G401.6 (cell line): ENCODE measurements around the gene NIPSNAP2.
"Not testable (repeated sequence)": the region's sequence is repeated elsewhere in the genome, so short reads cannot be mapped to it uniquely, and the experiment has no call there.

Experiments used
- FAIRE-seq: peaks from 2 replicates; lab custom pipeline; 2012; peaks lifted over from hg19 to GRCh38; lab: Jason Lieb, UNC

The NIPSNAP2 gene

DNA sequence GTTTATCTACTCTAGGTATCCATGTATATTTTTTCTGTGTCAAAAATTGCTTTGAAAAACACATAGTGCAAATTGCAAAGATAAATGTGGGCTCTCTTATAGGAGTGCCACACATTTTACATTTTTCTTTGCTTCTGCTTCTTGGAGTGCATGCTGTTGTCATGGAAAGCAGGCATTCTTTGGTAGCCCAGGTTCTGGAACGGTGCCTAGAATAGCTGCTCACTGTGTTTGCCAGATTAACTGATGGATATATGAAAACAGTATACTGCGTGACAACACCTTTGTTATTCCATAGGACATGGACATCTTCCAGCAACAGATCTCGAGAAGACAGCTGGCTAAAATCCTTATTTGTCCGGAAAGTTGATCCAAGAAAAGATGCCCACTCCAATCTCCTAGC, 13.4 kb downstream of the NIPSNAP2 start:
- FAIRE-seq = no peak

DNA sequence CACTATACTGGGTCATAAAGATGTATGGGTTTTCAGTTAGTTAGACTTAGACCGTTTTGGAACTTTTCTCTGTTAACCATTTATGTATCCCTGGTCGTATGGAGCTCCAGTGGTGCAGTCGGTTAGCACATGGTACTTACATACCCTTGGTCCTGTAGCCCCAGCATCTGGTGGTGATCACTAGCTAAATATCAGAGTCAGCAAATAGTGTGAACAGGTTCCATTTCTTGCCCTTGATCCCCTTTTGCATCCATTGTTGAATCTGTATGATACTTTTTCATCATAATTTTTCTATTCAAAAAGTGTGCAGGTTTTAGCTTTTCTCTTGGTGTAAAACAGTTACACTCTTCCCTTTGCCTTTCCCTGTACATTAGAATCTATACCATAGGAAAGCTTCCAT, 15.9 kb downstream of the NIPSNAP2 start:
- no peak for FAIRE-seq

DNA sequence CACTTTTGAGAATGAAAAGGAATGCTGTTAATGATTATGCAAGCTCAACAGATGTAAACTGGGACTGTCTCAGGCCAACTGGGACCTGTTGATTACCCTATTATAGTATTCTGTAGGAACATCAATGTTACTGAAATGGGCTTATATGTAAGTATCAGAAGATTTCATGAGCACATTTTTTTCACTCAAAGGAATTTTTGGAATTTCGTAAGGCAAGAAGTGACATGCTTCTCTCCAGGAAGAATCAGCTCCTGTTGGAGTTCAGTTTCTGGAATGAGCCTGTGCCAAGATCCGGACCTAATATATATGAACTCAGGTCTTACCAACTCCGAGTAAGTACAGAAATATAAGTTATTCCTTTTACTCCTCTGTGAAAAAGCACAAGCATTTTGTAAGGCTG, 19.2 kb downstream of the NIPSNAP2 start:
- no peak for FAIRE-seq

DNA sequence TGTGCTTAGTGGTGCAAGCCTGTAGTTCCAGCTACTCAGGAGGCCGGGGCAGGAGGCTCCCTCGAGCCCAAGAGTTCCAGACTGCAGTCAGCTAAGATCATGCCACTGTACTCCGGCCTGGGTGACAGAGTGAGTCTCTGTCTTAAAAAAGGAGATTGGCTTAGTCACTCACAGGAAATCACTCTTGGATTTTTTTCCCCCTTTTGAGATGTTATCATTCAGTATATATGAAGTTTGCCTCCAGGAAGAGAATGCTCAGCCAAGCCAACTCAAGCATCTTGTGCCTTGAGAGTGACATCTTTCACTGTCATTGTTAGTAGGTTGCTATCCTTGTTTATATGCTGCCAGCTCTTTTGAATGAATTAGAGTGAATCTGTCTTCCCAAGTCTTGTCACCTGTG, 28.0 kb downstream of the NIPSNAP2 start:
- no peak for FAIRE-seq

DNA sequence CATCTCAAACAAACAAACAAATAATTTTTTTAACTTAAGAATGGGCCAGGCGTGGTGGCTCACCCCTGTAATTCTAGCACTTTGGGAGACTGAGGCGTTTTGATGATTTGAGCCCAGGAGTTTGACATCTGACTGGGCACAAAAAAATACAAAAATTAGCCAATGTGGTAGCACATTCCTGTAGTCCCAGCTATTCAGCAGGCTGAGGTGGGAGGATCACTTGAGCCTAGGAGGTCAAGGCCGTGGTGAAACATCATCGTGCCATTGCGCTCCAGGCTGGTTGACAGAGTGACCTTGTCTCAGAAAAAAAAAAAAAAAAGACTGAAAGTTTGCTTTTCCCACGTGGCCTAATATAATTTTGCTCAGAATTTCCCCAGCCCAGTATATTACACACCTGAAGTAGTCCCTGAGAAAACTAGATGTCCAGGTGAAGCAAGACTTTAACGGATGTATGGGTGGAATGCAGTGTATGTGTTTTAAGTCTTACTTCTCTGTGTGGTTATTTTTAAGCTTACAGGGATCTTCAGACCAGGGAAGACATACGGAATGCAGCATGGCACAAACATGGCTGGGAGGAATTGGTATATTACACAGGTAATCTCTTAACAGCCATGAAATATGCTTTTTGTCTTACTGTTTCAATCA, 32.6 kb downstream of the NIPSNAP2 start:
- no peak for FAIRE-seq

DNA sequence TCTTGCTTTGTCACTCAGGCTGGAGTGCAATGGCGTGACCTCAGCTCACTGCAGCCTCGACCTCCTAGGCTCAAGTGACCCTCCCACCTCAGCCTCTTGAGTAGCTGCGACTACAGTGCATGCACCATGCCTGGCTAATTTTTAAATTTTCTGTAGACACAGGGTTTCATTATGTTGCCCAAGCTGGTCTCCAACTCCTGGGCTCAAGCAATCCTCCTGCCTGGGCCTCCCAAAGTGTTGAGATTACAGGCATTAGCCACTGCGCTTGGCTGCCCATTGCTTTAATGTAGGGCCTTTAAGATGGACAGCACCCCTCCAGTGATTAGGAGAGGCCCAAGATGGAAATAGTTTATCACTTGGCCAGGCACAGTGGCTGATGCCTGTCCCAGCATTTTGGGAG, 39.4 kb downstream of the NIPSNAP2 start:
- no peak for FAIRE-seq

DNA sequence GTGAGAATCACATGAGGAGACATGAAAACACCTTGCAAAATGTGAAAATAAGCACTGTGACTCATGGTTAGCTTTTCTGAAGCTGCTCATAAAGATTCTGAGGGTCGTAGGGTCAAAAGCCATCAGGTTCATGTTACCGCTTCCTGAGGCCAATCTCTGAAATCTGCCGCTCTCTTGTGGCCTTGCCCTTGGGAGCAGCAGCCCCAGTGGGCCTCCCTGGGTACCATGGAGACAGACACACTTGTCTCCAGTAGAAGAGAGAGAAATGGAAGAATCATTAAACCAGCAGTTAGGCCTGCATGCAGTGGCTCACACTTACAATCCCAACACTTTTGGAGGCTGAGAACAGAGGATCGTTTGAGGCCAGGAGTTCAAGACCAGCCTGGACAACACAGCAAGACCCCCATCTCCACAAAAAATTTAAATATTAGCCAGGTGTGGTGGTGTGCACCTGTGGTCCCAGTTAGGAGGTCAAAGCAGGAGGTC, 42.8 kb downstream of the NIPSNAP2 start:
- FAIRE-seq = no peak

DNA sequence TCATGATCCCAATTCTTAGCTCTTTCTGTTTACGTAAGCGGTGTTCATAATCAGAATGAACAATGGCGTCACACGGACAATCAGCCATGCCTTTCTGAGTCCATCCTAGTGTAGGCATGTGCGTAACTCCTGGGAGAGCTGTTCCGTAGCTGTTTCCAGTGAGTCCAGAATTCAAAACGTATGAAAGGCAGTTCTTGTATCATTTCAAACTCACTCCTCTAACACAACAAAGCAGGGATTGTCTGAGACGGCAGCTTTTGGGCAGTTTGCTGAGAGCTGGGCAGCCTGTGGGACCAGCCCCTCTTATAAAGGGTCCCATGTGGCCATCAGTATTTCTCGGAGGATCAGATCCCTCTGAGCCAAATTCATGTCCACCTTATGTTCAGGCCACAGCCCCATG, 43.5 kb downstream of the NIPSNAP2 start:
- no peak for FAIRE-seq

DNA sequence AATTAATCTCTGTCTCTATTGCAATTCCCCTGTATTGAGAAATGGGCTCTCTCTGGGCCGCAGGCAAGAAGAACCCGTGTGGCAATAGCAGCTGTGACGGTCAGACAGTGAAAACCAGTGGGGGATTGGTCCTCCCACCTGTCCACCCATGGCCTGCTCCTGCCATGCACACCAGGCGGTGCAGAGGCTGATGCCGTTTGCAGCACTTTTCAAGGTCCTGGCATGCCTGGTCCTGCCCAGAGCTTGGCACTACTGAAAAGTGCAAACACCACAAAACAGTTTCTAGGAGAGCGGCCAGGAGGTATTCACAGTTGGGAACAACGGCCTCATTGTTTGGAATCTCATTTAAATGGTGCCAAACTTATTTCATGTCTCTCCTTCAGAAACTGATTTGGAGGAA, 45.3 kb downstream of the NIPSNAP2 start:
- FAIRE-seq = no peak

DNA sequence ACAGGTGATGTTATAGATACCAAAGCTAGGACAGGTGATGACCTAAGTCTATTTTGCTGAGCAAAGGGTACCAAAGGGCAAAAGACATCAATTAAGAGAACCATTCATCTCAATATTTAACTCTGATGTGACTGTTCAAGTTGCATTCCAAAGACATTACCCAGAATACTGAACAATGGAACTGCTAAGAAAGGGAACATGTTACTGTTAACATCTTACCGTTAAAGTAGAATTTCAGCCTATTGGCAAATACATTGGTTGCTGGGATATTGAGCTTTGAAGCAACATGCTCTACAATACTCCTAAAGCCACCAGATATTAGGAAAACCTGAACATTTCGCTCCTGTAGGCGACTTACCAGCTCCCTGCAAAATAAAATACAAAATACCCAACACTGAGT, 52.6 kb downstream of the NIPSNAP2 start:
- FAIRE-seq = not testable (repeated sequence)

DNA sequence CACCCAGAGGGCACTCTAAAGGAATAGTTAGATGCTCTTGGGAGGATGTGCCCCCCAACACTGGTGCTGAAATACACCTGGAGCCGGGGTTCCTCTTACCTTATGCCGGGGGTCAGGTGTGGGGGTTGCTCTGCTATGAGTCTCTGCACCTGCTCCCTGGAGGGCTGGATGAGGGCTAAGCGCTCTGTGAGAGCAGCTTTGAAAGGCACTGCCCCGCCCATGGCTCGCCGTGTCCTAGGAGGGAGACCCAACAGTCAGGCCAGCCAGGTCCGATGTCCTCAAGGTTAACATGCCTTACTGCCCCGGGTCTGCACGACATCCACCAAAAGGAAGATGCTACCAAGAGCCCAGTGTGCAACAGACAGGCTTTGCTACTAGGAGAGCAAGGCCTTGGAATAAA, 55.1 kb downstream of the NIPSNAP2 start:
- FAIRE-seq = no peak

DNA sequence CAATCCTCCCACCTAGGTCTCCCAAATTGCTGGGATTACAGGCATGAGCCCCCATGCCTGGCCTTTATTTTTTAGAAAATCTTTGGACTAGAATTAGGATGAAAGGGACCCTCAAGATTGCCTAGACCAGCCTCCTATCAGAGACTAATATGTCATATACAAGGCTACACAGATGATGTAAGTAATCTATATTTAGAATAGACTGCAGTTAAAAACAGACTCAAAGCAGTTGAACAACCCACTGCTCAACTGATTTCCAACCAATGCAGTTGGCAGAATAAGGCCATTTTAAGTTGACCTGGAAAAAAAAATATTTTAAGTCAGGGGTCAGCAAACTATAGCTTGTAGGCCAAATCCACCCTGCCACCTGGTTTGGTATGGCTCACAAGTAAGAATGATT, 59.1 kb downstream of the NIPSNAP2 start:
- no peak for FAIRE-seq

DNA sequence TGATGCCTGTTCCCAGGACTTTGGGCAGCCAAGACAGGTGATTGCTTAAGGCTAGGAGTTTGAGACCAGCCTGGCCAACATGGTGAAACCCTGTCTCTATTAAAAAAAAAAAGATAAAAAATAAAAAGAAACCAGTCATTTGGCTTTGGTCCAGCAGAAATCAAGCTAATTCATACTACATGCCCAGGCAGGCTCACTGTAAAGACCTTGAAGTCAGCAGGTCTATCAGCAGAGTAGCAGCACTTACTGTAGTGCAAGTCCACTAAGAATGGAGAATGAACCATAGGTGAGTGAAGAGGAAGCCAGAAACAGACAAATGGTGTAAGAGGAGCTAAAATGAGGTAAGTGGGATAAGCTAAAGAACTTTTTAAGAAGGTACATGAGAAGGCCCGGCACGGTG, 62.2 kb downstream of the NIPSNAP2 start:
- no peak for FAIRE-seq

DNA sequence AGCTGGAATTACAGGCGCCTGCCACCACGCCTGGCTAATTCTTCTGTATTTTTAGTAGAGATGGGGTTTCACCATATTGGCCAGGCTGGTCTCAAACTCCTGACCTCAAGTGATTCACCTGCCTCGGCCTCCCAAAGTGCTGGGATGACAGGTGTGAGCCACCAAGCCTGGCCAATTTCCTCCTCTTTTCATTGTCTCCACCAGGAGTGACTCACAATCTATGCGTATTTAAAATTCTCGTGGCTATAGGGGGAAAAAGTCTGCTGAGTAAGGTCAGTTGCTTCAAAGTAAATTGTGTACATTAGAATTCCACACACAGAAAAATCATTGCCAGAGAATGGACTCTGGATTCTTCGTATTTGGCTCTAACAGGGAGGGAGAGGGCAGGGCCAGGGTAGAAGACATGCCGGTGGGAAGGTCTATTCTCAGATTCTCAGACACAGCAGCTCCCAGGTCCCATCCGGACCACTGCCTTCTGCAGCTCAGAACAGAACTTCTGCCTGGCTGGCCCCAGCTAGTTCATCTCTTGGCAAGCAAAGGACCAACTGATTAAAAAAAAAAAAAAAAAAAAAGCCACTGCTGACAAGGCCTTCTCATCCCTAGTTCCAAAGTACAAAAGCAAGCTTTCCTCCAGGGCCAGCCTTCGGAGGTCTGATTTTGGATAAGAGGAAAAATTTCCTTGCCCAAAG, 64.7 kb downstream of the NIPSNAP2 start:
- no peak for FAIRE-seq

DNA sequence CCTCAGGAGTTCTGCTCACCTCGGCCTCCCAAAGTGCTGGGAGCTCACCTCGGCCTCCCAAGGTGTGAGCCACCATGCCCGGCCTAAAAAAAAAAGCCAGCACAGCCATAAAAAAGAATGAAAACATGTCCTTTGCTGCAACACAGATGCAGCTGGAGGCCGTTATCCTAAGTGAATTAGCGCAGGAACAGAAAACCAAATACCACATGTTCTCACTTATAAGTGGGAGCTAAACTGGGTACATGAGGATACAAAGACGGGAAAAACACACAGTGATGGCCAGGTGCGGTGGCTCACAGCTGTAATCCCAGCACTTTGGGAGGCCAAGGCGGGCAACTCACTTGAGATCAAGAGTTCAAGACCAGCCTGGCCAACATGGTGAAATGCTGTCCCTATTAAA, 66.0 kb downstream of the NIPSNAP2 start:
- no peak for FAIRE-seq

DNA sequence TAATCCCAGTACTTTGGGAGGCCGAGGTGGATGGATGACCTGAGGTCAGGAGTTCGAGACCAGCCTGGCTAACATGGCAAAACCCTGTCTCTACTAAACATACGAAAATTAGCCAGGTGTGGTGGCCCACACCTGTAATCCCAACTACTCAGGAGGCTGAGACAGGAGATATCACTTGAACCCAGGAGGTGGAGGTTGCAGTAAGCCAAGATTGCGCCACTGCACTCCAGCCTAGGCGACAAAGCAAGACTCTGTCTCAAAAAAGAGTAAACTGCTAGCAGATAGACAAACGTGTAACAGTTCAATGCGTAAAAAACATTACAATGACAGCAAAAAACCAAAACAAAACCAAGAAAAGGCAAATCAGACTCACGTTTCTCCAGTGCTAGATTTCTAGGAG, 67.2 kb downstream of the NIPSNAP2 start:
- FAIRE-seq = not testable (repeated sequence)

DNA sequence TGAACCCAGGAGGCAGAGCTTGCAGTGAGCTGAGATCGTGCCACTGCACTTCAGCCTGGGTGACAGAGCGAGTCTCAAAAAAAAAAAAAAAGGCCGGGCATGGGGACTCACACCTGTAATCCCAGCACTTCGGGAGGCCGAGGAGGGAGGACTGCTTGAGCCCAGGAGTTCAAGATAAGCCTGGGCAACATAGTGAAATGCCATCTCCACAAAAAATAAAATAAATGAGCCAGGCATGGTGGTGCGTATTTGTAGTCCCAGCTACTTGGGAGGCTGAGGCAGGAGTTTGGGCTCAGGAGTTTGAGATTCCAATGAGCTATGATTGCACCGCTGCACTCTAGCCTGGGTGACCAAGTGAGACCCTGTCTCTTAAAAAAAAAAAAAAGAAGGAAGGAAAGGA, 68.2 kb downstream of the NIPSNAP2 start:
- not testable (repeated sequence) for FAIRE-seq

DNA sequence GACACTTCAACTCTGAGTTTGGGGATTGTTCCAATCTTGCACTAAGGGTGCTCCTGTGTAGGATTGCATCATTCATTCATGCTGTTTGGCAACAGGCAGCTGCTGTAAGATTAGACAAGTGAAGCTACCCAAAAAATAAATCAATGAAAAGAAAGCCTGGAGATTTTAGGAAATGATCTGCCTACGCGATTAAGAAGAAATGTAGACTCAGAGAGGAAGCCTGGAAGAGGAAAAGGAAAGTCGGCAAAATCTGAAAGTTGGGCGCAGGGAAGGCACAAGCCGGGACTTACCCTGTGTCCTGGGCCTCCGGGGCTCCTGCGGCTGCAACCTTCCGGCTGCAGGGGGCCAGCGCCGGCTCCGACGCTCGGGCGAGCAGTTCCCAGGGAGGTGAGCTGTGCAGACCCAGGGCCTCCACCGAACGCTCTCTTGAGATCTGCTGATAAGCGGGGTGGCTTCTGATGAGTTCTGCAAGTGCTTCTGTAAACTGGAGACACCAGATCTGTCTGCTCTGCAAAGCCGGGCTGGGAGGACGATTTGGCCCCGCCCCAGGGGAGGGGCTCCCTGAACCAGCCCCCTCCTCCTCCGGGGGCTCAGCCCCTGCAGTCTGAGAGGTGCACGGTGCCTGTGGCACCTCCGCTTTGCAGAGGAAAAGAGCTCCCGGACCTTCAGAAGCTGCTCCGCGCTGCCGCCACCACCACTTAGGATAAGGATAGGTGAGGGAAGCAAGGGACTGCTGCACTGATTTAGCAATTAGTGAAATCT, 69.5 kb downstream of the NIPSNAP2 start:
- FAIRE-seq = peak; percentile 87

DNA sequence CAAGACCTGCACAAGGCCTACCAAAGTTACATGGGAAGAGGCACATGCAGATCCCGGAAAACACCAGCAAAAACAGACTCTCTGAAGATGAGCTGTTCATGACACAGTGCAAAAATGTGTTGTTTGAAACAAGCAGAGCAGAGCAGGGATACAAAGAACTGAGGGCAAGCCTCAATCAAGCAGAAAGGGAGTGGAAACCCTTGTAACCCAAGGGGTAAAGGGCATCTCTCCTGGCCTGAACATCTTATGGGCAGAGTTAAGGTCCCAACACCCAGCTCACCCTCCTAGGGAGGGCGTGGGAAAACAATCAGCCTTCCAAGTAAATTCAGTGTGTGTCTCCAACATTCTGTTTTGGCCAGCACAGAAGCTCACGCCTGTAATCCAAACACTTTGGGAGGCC, 76.3 kb downstream of the NIPSNAP2 start:
- FAIRE-seq = no peak

DNA sequence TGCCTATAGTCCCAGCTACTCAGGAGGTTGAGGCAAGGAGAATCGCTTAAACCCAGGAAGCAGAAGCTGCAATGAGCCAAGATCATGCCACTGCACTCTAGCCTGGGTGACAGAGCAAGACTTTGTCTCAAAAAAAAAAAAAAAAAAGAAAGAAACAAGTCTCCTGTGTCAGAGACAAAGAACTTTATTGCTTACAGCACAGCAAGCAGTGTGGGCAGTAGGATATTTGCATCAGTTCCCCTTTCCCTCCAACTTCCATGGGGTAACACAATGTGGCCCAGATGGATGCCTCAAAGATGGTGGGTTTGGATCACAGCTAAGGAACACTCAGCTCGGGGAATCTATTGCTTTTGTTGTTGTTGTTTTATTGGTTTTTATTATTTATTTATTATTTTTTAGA, 81.4 kb downstream of the NIPSNAP2 start:
- FAIRE-seq = not testable (repeated sequence)

DNA sequence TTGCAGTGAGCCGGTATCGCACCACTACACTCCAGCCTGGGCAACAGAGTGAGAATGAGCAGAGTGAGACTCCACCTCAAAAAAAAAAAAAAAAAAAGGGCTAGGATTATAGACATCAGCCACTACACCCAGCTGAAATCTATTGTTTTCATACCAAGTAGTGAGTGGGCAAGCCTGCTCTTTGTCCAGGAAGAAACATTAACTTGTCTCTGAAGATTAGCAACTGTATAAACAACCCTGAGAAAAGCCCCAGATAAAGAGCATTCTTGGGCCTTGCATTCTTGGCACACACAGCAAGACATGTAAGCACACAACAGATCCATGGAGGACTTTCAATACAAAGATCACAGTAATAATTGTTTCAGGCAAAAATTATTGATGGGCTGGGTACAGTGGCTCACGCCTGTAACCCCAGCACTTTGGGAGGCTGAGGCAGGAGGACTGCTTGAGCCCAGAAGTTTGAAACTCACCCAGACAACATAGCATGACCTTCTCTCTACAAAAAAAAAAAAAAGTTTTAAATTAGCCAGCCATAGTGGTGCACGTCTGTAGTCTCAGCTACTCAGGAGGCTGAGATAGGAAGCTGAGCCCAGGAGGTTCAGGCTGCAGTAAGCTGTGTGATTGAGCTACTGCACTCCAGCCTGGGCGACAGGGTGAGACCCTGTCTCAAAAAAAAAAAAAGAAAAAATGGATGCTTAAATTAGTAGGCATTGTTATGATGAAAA, 82.5 kb downstream of the NIPSNAP2 start:
- no peak for FAIRE-seq

DNA sequence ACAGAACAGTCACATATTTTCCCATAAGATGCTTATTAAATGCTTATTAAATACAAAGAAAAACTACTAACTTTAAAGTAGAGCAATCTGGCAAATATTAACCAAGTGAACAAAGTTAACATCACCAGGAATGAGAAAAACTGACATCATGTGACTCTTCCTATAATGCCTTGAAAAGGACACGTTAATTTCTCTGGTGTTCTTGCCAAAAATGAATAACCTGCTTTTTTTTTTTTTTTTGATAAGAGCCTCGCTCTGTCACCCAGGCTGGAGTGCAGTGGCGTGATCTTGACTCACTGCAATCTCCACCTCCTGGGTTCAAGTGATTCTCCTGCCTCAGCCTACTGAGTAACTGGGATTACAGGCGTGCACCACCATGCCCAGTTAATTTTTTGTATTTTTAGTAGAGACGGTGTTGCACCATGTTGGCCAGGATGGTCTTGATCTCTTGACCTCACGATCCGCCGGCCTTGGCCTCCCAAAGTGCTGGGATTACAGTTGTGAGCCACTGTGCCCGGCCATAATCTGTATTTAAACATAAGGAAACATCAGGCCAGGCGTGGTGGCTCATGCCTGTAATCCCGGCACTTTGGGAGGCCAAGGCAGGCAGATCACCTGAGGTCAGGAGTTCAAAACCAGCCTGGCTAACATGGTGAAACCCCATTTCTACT, 83.2 kb downstream of the NIPSNAP2 start:
- FAIRE-seq = not testable (repeated sequence)
